Right lobe of liver (tissue), 4 donors: ENCODE data around the gene INHBC.

Source experiments
- POLR2A ChIP-seq: fragments of 450-650 bp; IDR thresholded peaks from one replicate; pipeline ENCODE4 v1.6.1; 2017; ENCODE audit warnings: antibody characterized with exemption, mild to moderate bottlenecking
- TF ChIP-seq, protein P1 (sequence below), 4 donors: fragments of 200-600 bp in 3 of 4; fragments of 450-650 bp in 1 of 4; IDR thresholded peaks; one replicate each; pipeline versions ENCODE4 v1.5.1 to v1.8.0; 2016 to 2022; ENCODE audit warnings: antibody characterized with exemption in 4 of 4, mild to moderate bottlenecking in 2 of 4
- donor health status: DM: no; HTN: no; CAD: no.
- donor health status: DM: no; HTN: no; CAD: no.
- donor health status: DM: no; HTN: yes; CAD: no.

DNA sequence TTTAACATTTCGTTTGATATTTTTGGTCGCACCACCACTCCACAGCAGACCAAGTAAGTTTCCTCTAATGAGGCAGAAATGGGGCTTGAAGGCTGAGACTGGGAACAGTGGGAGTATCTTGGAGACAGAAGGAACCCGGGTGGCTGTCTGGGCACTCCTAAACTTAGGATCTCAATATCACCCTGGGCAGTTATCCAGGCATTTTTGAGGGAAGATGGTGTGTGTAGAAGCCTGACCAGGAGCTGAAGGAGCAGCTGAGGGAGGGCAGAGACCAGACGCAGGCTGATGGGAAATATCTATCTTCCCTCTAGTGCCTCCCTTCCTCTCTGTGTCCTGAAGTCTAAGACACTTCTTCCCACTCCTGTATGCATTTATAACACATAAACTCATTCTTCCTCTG lies 64.0 kb downstream of the INHBC start:
- TF ChIP-seq, protein P1, sequence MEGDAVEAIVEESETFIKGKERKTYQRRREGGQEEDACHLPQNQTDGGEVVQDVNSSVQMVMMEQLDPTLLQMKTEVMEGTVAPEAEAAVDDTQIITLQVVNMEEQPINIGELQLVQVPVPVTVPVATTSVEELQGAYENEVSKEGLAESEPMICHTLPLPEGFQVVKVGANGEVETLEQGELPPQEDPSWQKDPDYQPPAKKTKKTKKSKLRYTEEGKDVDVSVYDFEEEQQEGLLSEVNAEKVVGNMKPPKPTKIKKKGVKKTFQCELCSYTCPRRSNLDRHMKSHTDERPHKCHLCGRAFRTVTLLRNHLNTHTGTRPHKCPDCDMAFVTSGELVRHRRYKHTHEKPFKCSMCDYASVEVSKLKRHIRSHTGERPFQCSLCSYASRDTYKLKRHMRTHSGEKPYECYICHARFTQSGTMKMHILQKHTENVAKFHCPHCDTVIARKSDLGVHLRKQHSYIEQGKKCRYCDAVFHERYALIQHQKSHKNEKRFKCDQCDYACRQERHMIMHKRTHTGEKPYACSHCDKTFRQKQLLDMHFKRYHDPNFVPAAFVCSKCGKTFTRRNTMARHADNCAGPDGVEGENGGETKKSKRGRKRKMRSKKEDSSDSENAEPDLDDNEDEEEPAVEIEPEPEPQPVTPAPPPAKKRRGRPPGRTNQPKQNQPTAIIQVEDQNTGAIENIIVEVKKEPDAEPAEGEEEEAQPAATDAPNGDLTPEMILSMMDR (IDR thresholded peaks at IDR 0.05) = no peak
- no peak for TF ChIP-seq POLR2A
